Activated T-cell treated with anti-CD3 and anti-CD28 coated beads, Interleukin-2, amount 50 U/mL, for 24 hours (primary cell): ENCODE measurements around the gene CMSS1.

Experiments
- DNase-seq: peaks from one replicate; pipeline ENCODE4 v3.0.0-alpha.2; 2020
- H3K27ac Mint-ChIP-seq: 2 replicates; pipeline ENCODE4 v1.8.0; 2020; ENCODE audit warnings: mild to moderate bottlenecking, mixed read lengths
- H3K27me3 Mint-ChIP-seq: 2 replicates; pipeline ENCODE4 v1.8.0; 2020; ENCODE audit warnings: mixed read lengths
- H3K36me3 Mint-ChIP-seq: 2 replicates; pipeline ENCODE4 v1.8.0; 2020; ENCODE audit warnings: low read depth, mixed read lengths
- H3K4me1 Mint-ChIP-seq: 2 replicates; pipeline ENCODE4 v1.8.0; 2020; ENCODE audit warnings: low read depth, mixed read lengths
- H3K4me3 Mint-ChIP-seq: 2 replicates; pipeline ENCODE4 v1.8.0; 2020; ENCODE audit warnings: mild to moderate bottlenecking, moderate library complexity, mixed read lengths
- H3K9me3 Mint-ChIP-seq: 2 replicates; pipeline ENCODE4 v1.8.0; 2020; ENCODE audit warnings: mixed read lengths

Gene CMSS1

GRCh38 chr3:100008081-100008698, 190.5 kb downstream of the CMSS1 start:
- DNase-seq, result no peak
- no peaks in the 10 kb centered on the region for H3K27me3 Mint-ChIP-seq
- no peaks in the 10 kb centered on the region for H3K9me3 Mint-ChIP-seq
- no peak overlapping the region for H3K4me3 Mint-ChIP-seq
- no peak overlapping the region for H3K27ac Mint-ChIP-seq
- peaks cover 28% of the 10 kb centered on the region for H3K36me3 Mint-ChIP-seq
- peaks cover 13% of the 10 kb centered on the region for H3K4me1 Mint-ChIP-seq

- Mint-ChIP-seq H3K36me3 (peaks cover 31% of the 10 kb centered on the region), H3K9me3 (no peaks in the 10 kb centered on the region), H3K27ac (no peak overlapping the region), H3K27me3 (no peaks in the 10 kb centered on the region), H3K4me1 (peaks cover 9% of the 10 kb centered on the region), H3K4me3 (no peak overlapping the region)
- DNase-seq, result no peak
Observed at GRCh38 chr3:100009276-100010086, 191.8 kb downstream of the CMSS1 start.

GRCh38 chr3:100010087-100010417, 192.4 kb downstream of the CMSS1 start:
- Mint-ChIP-seq H3K27ac (no peak overlapping the region), H3K27me3 (no peaks in the 10 kb centered on the region), H3K9me3 (no peaks in the 10 kb centered on the region), H3K4me1 (peaks cover 6% of the 10 kb centered on the region), H3K36me3 (peaks cover 32% of the 10 kb centered on the region), H3K4me3 (no peak overlapping the region)
- DNase-seq, result no peak

GRCh38 chr3:100018806-100019205, 201.1 kb downstream of the CMSS1 start:
- H3K27ac Mint-ChIP-seq, result no peak overlapping the region
- no peak overlapping the region for H3K4me3 Mint-ChIP-seq
- no peaks in the 10 kb centered on the region for H3K27me3 Mint-ChIP-seq
- peaks cover 53% of the 10 kb centered on the region for H3K36me3 Mint-ChIP-seq
- no peaks in the 10 kb centered on the region for H3K9me3 Mint-ChIP-seq
- DNase-seq, result no peak
- H3K4me1 Mint-ChIP-seq, result peaks cover 5% of the 10 kb centered on the region

GRCh38 chr3:100019719-100020118, 202.1 kb downstream of the CMSS1 start:
- Mint-ChIP-seq H3K9me3 (no peaks in the 10 kb centered on the region), H3K4me1 (peaks cover 5% of the 10 kb centered on the region), H3K27ac (no peak overlapping the region), H3K27me3 (no peaks in the 10 kb centered on the region), H3K36me3 (peaks cover 48% of the 10 kb centered on the region), H3K4me3 (no peak overlapping the region)
- no peak for DNase-seq

- Mint-ChIP-seq H3K9me3 (no peaks in the 10 kb centered on the region), H3K27me3 (no peaks in the 10 kb centered on the region), H3K36me3 (peaks cover 38% of the 10 kb centered on the region), H3K4me1 (peaks cover 5% of the 10 kb centered on the region), H3K27ac (no peak overlapping the region), H3K4me3 (no peak overlapping the region)
- DNase-seq, result no peak
Observed at GRCh38 chr3:100020876-100021644, 203.4 kb downstream of the CMSS1 start.

- DNase-seq, result no peak
- Mint-ChIP-seq H3K4me1 (peaks cover 5% of the 10 kb centered on the region), H3K27ac (no peak overlapping the region), H3K4me3 (no peak overlapping the region), H3K36me3 (peaks cover 26% of the 10 kb centered on the region), H3K9me3 (no peaks in the 10 kb centered on the region), H3K27me3 (no peaks in the 10 kb centered on the region)
Observed at GRCh38 chr3:100022506-100022905, 204.8 kb downstream of the CMSS1 start.

- Mint-ChIP-seq H3K4me3 (no peak overlapping the region), H3K27me3 (no peaks in the 10 kb centered on the region), H3K9me3 (no peaks in the 10 kb centered on the region), H3K36me3 (peaks cover 23% of the 10 kb centered on the region), H3K4me1 (peaks cover 5% of the 10 kb centered on the region), H3K27ac (no peak overlapping the region)
- no peak for DNase-seq
Observed at GRCh38 chr3:100023150-100023549, 205.5 kb downstream of the CMSS1 start.

GRCh38 chr3:100023595-100023994, 205.9 kb downstream of the CMSS1 start:
- no peaks in the 10 kb centered on the region for H3K27me3 Mint-ChIP-seq
- DNase-seq, result no peak
- H3K27ac Mint-ChIP-seq, result no peak overlapping the region
- peaks cover 21% of the 10 kb centered on the region for H3K36me3 Mint-ChIP-seq
- H3K4me3 Mint-ChIP-seq, result no peak overlapping the region
- no peaks in the 10 kb centered on the region for H3K9me3 Mint-ChIP-seq
- H3K4me1 Mint-ChIP-seq, result peaks cover 3% of the 10 kb centered on the region

GRCh38 chr3:100024520-100025303, 207.1 kb downstream of the CMSS1 start:
- H3K36me3 Mint-ChIP-seq, result peaks cover 20% of the 10 kb centered on the region
- no peak overlapping the region for H3K4me3 Mint-ChIP-seq
- no peaks in the 10 kb centered on the region for H3K4me1 Mint-ChIP-seq
- H3K9me3 Mint-ChIP-seq, result no peaks in the 10 kb centered on the region
- H3K27ac Mint-ChIP-seq, result no peak overlapping the region
- DNase-seq, result no peak
- H3K27me3 Mint-ChIP-seq, result no peaks in the 10 kb centered on the region

GRCh38 chr3:100027321-100027720, 209.7 kb downstream of the CMSS1 start:
- H3K4me1 Mint-ChIP-seq, result peaks cover 15% of the 10 kb centered on the region
- no peak overlapping the region for H3K4me3 Mint-ChIP-seq
- H3K27ac Mint-ChIP-seq, result no peak overlapping the region
- H3K36me3 Mint-ChIP-seq, result peaks cover 25% of the 10 kb centered on the region
- H3K9me3 Mint-ChIP-seq, result no peaks in the 10 kb centered on the region
- no peaks in the 10 kb centered on the region for H3K27me3 Mint-ChIP-seq
- DNase-seq, result no peak

GRCh38 chr3:100029052-100029451, 211.4 kb downstream of the CMSS1 start:
- H3K27ac Mint-ChIP-seq, result no peak overlapping the region
- no peaks in the 10 kb centered on the region for H3K27me3 Mint-ChIP-seq
- H3K9me3 Mint-ChIP-seq, result no peaks in the 10 kb centered on the region
- peaks cover 17% of the 10 kb centered on the region for H3K4me1 Mint-ChIP-seq
- DNase-seq, result no peak
- peaks cover 23% of the 10 kb centered on the region for H3K36me3 Mint-ChIP-seq
- no peak overlapping the region for H3K4me3 Mint-ChIP-seq

GRCh38 chr3:100029689-100030088, 212.0 kb downstream of the CMSS1 start:
- Mint-ChIP-seq H3K27ac (no peak overlapping the region), H3K4me1 (peaks cover 17% of the 10 kb centered on the region), H3K9me3 (no peaks in the 10 kb centered on the region), H3K4me3 (no peak overlapping the region), H3K36me3 (peaks cover 23% of the 10 kb centered on the region), H3K27me3 (no peaks in the 10 kb centered on the region)
- no peak for DNase-seq

- Mint-ChIP-seq H3K36me3 (peaks cover 23% of the 10 kb centered on the region), H3K27me3 (no peaks in the 10 kb centered on the region), H3K9me3 (no peaks in the 10 kb centered on the region), H3K4me1 (peaks cover 17% of the 10 kb centered on the region), H3K4me3 (no peak overlapping the region), H3K27ac (peak overlapping the region; percentile 53)
- DNase-seq, result no peak
Observed at GRCh38 chr3:100030346-100030745, 212.7 kb downstream of the CMSS1 start.
